HPDE6-E6E7 (cell line): ENCODE results near the gene CACNB1.

Source experiments
- DNase-seq: peaks from one replicate; pipeline ENCODE4 v3.0.0; 2011; ENCODE audit warnings: missing footprints; ENCODE audit errors: extremely low spot score

The CACNB1 gene

GRCh38 chr17:39123627-39124026 is 73.8 kb downstream of the CACNB1 start:
- DNase-seq: peak; percentile 49
